Cardiac muscle cell (in vitro differentiated cells and primary cell): Measurements from ENCODE around the gene ARID3C. TPM values are rescaled to one million over a fixed set of nuclear protein-coding genes. Genes with fewer than 3 reads are reported as not detected.

Experiments
- DNase-seq, 2 donors: peaks; one replicate each; pipeline versions ENCODE4 v3.0.0 to v3.0.0-alpha.2; 2010 to 2017; ENCODE audit warnings: low read depth in 1 of 2, low spot score in 1 of 2
- H3K27ac ChIP-seq: fragments of 200-600 bp; sonication (generic); 2 replicates; pipeline ENCODE4 v1.5.1; 2016
- H3K27me3 ChIP-seq: fragments of 200-600 bp; sonication (generic); 2 replicates; pipeline ENCODE4 v1.6.0; 2016; ENCODE audit warnings: control low read depth
- H3K36me3 ChIP-seq: fragments of 200-600 bp; sonication (generic); 2 replicates; pipeline ENCODE4 v1.5.1; 2016; ENCODE audit warnings: control low read depth
- H3K4me1 ChIP-seq: fragments of 200-600 bp; sonication (generic); 2 replicates; pipeline ENCODE4 v1.8.1; 2017; ENCODE audit warnings: low read depth, mild to moderate bottlenecking, mixed run types
- H3K4me3 ChIP-seq: fragments of 200-600 bp; sonication (generic); 2 replicates; pipeline ENCODE4 v1.5.1; 2016; ENCODE audit warnings: mild to moderate bottlenecking
- H3K9me3 ChIP-seq: fragments of 200-600 bp; sonication (generic); 2 replicates; pipeline ENCODE4 v1.5.1; 2017; ENCODE audit warnings: low read depth, mild to moderate bottlenecking, control low read depth
- polyA plus RNA-seq: library from polyadenylated mRNA; unstranded; fragments of >200 nt; fragmentation: Nextera tagmentation; extraction: Ambion mirVana; gene quantifications from 2 replicates; pipeline ENCODE4 v1.2.1, GENCODE V29; 2016
- total RNA-seq: library from RNA; depleted of rRNA; stranded (reverse); fragments of >200 nt; gene quantifications from 2 replicates; pipeline ENCODE4 v1.2.3, GENCODE V29; 2016
- TF ChIP-seq, protein P1 (sequence below): IDR thresholded peaks from 2 replicates; pipeline ENCODE4 v1.5.1; 2012; ENCODE audit warnings: low read depth, mild to moderate bottlenecking, low read length

ARID3C gene
- total and polyA plus RNA-seq, 2 experiments from 2014 or later = 0.27 to 1.4 TPM

DNA sequence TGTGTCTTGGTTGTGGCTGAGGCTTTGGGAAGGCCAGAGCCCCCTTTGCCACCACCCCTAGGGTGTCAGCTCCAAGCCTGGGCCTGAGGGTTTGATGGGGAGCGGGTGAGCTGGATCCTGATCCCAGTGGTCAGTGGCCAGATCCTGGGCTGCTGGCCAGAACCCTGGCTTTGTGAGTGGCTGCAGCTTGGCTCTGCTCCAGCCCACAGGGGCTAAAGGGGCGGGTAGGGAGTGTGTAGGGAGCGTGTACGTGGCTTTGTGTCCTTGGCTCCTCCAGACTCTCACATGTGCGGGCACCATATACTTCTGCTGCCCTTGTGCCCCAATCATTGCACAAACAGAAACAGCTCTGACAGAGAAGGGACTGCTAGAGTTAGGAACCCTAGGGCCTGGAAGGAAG is 21.9 kb upstream of the ARID3C start:
- Histone ChIP-seq H3K9me3 (no peaks in the 10 kb centered on the region), H3K27me3 (no peaks in the 10 kb centered on the region), H3K36me3 (peaks cover 18% of the 10 kb centered on the region), H3K4me1 (peaks cover 49% of the 10 kb centered on the region), H3K27ac (peak overlapping the region; percentile 81), H3K4me3 (no peak overlapping the region)
- TF ChIP-seq, protein P1, sequence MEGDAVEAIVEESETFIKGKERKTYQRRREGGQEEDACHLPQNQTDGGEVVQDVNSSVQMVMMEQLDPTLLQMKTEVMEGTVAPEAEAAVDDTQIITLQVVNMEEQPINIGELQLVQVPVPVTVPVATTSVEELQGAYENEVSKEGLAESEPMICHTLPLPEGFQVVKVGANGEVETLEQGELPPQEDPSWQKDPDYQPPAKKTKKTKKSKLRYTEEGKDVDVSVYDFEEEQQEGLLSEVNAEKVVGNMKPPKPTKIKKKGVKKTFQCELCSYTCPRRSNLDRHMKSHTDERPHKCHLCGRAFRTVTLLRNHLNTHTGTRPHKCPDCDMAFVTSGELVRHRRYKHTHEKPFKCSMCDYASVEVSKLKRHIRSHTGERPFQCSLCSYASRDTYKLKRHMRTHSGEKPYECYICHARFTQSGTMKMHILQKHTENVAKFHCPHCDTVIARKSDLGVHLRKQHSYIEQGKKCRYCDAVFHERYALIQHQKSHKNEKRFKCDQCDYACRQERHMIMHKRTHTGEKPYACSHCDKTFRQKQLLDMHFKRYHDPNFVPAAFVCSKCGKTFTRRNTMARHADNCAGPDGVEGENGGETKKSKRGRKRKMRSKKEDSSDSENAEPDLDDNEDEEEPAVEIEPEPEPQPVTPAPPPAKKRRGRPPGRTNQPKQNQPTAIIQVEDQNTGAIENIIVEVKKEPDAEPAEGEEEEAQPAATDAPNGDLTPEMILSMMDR = no peak
- peak in 1 of 2 donors; percentile 80 for DNase-seq

DNA sequence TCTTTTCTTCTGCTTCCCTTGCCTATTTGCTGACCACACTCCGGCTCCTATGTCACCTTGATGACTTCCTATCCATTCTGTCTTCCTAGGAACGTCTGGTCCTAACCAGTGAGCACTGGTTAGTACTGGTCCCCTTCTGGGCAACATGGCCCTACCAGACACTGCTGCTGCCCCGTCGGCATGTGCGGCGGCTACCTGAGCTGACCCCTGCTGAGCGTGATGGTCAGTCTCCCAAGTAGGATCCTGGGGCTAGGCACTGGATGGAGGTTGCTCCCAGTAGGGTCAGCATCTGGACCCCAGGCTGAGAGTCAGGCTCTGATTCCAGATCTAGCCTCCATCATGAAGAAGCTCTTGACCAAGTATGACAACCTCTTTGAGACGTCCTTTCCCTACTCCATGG is 19.8 kb upstream of the ARID3C start:
- Histone ChIP-seq H3K9me3 (no peaks in the 10 kb centered on the region), H3K4me3 (no peak overlapping the region), H3K4me1 (peaks cover 35% of the 10 kb centered on the region), H3K27ac (no peak overlapping the region), H3K36me3 (peaks cover 18% of the 10 kb centered on the region), H3K27me3 (no peaks in the 10 kb centered on the region)
- TF ChIP-seq, protein P1 = no peak
- no peak for DNase-seq

DNA sequence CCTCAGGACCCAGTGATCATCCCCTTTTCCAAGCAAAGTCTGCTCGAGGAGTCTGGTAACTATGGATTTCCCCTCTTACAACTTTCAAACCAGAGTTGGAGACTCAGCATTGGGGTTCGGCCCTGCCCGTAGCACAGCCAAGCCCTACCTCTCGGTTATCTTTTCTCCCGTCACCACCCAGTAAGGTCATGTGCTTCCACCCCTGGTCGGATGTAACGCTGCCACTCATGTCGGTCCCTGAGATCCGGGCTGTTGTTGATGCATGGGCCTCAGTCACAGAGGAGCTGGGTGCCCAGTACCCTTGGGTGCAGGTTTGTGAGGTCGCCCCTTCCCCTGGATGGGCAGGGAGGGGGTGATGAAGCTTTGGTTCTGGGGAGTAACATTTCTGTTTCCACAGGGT is 18.8 kb upstream of the ARID3C start:
- H3K27ac ChIP-seq = peak overlapping the region; percentile 95

DNA sequence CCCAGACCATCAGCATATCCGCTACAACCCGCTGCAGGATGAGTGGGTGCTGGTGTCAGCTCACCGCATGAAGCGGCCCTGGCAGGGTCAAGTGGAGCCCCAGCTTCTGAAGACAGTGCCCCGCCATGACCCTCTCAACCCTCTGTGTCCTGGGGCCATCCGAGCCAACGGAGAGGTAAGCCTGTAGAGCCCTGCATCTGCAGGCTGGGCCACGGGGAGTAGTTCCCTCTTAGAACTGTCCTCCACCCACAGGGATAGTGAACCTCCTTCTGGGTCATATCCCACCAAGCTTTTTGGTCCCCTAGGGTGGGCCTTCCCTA is 18.2 kb upstream of the ARID3C start:
- peak overlapping the region; percentile 95 for H3K27ac ChIP-seq
- TF ChIP-seq, protein P1 = no peak

More for the DNA sequence above, 18.8 kb upstream of the ARID3C start:
- Histone ChIP-seq H3K9me3 (no peaks in the 10 kb centered on the region), H3K27me3 (no peaks in the 10 kb centered on the region), H3K4me3 (peak overlapping the region; percentile 61), H3K4me1 (peaks cover 25% of the 10 kb centered on the region), H3K36me3 (peaks cover 18% of the 10 kb centered on the region)
- DNase-seq = no peak
- TF ChIP-seq, protein P1 = no peak

DNA sequence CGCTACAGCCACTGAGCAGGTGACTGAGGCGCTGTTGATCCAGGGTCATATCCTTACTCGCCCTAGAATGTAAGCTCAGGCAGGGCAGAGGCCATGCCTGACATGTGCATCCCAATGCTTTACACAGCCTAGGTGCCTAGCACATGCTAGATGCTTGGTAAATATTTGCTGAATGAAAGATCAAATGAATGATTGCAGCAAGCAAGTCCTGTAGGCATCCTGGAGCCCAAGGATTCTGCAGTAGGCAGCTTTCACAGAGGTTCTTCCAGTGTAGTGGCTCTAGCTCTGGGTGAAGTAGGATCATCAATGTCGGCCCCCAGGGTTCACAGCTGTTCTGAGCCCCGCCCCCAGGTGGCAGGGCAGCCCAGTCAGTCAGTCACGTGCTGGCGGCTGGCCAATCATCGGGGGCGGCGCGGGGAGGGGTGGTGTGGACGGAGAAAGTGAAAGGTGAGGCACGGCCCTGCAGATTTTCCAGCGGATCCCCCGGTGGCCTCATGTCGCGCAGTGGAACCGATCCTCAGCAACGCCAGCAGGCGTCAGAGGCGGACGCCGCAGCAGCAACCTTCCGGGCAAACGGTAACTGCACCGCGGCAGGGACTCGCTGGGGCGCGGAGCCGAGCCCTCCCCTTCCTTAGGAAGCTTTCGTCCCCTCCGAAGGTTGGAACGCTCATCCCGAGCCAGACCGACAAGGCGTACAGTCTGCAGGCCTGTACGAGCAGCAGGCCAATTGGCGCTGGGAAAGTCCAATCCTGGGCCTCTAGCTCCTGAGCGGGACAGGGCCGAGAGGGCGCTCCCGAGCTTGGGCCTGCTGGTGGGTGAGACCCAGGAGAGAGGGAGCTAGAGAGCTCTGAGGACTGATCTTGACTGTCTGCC is 17.6 kb upstream of the ARID3C start, which contains the start of gene GALT:
Gene GALT, plus strand, starts transcription at position 465 of the 873 bp plus-strand sequence. Its CDS starts 30 bp downstream, at position 495.
- no peaks in the 10 kb centered on the region for H3K27me3 ChIP-seq
- H3K4me1 ChIP-seq = peaks cover 18% of the 10 kb centered on the region
- peak within 1 kb of the TSS; percentile 95 for H3K27ac ChIP-seq
- no peaks in the 10 kb centered on the region for H3K9me3 ChIP-seq
- DNase-seq = peak; percentile 88 to 94
- H3K4me3 ChIP-seq = peak within 1 kb of the TSS; percentile 61
- TF ChIP-seq, protein P1 = peak; percentile 60
- peaks cover 18% of the 10 kb centered on the region for H3K36me3 ChIP-seq

More for the DNA sequence above, 18.2 kb upstream of the ARID3C start:
- no peak for DNase-seq
- H3K36me3 ChIP-seq = peaks cover 18% of the 10 kb centered on the region
- H3K4me3 ChIP-seq = peak overlapping the region; percentile 61
- H3K4me1 ChIP-seq = peaks cover 21% of the 10 kb centered on the region
- H3K9me3 ChIP-seq = no peaks in the 10 kb centered on the region
- no peaks in the 10 kb centered on the region for H3K27me3 ChIP-seq
